GM12878 (cell line): ENCODE data around the gene PARD6A. TPM values are rescaled to one million over a fixed set of nuclear protein-coding genes. Genes with fewer than 3 reads are reported as not detected.

Experiments used
- BHLHE40 ChIP-seq, 2 experiments: fragments of 450-650 bp in 1 of 2; IDR thresholded peaks; 2 replicates each; pipeline ENCODE4 v1.6.1; 2011 to 2017; ENCODE audit warnings: low read depth in 2 of 2, borderline replicate concordance in 1 of 2, improper control_type of control experiment in 1 of 2, low read length in 1 of 2, mild to moderate bottlenecking in 1 of 2
- BMI1 ChIP-seq: fragments of 450-650 bp; IDR thresholded peaks from 2 replicates; pipeline ENCODE4 v1.6.1; 2016; ENCODE audit warnings: mild to moderate bottlenecking, moderate library complexity, borderline replicate concordance
- CHD2 ChIP-seq: IDR thresholded peaks from 2 replicates; pipeline ENCODE4 v1.6.1; 2011; ENCODE audit warnings: low read depth, low read length, improper control_type of control experiment, borderline replicate concordance
- EP300 ChIP-seq, 2 experiments: fragments of 150-350 bp in 1 of 2; IDR thresholded peaks; 2 replicates each; pipeline ENCODE4 v1.6.1; 2011 to 2012; ENCODE audit warnings: low read depth in 2 of 2, low read length in 2 of 2, borderline replicate concordance in 1 of 2, improper control_type of control experiment in 1 of 2, inconsistent platforms in 1 of 2; ENCODE audit not compliant: control insufficient read depth in 1 of 2
- FOXK2 ChIP-seq: fragments of 450-650 bp; IDR thresholded peaks from 2 replicates; pipeline ENCODE4 v1.6.1; 2017; ENCODE audit warnings: mild to moderate bottlenecking, moderate library complexity
- IKZF1 ChIP-seq: fragments of 450-650 bp; conservative IDR thresholded peaks from 2 replicates; pipeline ENCODE4 v1.6.1; 2017; ENCODE audit warnings: antibody characterized with exemption, mild to moderate bottlenecking
- KLF5 ChIP-seq: fragments of 450-650 bp; IDR thresholded peaks from 2 replicates; pipeline ENCODE4 v1.6.1; 2014; ENCODE audit warnings: mild to moderate bottlenecking; ENCODE audit not compliant: partially characterized antibody
- MTA3 ChIP-seq: IDR thresholded peaks from 2 replicates; pipeline ENCODE4 v1.6.1; 2012; ENCODE audit warnings: low read length, inconsistent platforms, borderline replicate concordance
- POLR2AphosphoS5 ChIP-seq: IDR thresholded peaks from 2 replicates; pipeline ENCODE4 v1.6.1; 2011; ENCODE audit warnings: mild to moderate bottlenecking, low read length, inconsistent platforms
- RBBP5 ChIP-seq: fragments of 200-600 bp; sonication (generic); conservative IDR thresholded peaks from 2 replicates; pipeline ENCODE4 v1.6.1; 2016
- RFX5 ChIP-seq: IDR thresholded peaks from 2 replicates; pipeline ENCODE4 v1.6.1; 2011; ENCODE audit warnings: low read depth, low read length, improper control_type of control experiment
- SIN3A ChIP-seq: IDR thresholded peaks from 2 replicates; pipeline ENCODE4 v1.6.1; 2012; ENCODE audit warnings: low read depth, low read length, improper control_type of control experiment
- STAT1 ChIP-seq: fragments of 450-650 bp; conservative IDR thresholded peaks from 2 replicates; pipeline ENCODE4 v1.6.1; 2014; ENCODE audit warnings: antibody characterized with exemption, mild to moderate bottlenecking
- ZBED1 ChIP-seq: IDR thresholded peaks from 2 replicates; pipeline ENCODE4 v1.6.1; 2016; ENCODE audit warnings: borderline replicate concordance
- polyA plus RNA-seq, 11 experiments: library from polyadenylated mRNA; depleted of rRNA in 4 of 11; unstranded in 6 of 11; stranded (reverse) in 5 of 11; fragments of >200 nt; fragmentation: Nextera tagmentation in 4 of 11; fragmentation: Illumina TruSeq in 1 of 11; extraction: Ambion mirVana in 4 of 11; extraction: Trizol in 1 of 11; gene quantifications; 1 replicate in 1 of 11; 2 replicates in 10 of 11; pipeline versions ENCODE4 v1.2.1 to v1.2.3, GENCODE V29; 2011 to 2016; ENCODE audit warnings: inconsistent platforms in 2 of 11, missing spikeins in 2 of 11, low read depth in 1 of 11
- total RNA-seq, 4 experiments: library from RNA; depleted of rRNA in 3 of 4; stranded (reverse); fragments of >200 nt in 3 of 4; fragmentation: Illumina TruSeq in 1 of 4; extraction: Trizol in 1 of 4; gene quantifications; 2 replicates each; pipeline versions ENCODE4 v1.2.1 to v1.2.3, GENCODE V29; 2013 to 2021
- TF ChIP-seq, protein P1 (sequence below): IDR thresholded peaks from 2 replicates; pipeline ENCODE4 v1.6.1; 2011; ENCODE audit warnings: low read depth, mild to moderate bottlenecking, low read length, moderate library complexity, borderline replicate concordance; ENCODE audit errors: extremely low read depth
- TF ChIP-seq, protein P2 (sequence below): fragments of 450-650 bp; formaldehyde crosslinking; IDR thresholded peaks from 2 replicates; pipeline ENCODE4 v1.4.0; 2022; ENCODE audit warnings: mild to moderate bottlenecking, moderate library complexity
- TF ChIP-seq, protein P3 (sequence below): fragments of 450-650 bp; IDR thresholded peaks from 2 replicates; pipeline ENCODE4 v1.6.1; 2018; ENCODE audit warnings: borderline replicate concordance, mild to moderate bottlenecking; ENCODE audit not compliant: partially characterized antibody
- TF ChIP-seq, protein P4 (sequence below): fragments of 450-650 bp; IDR thresholded peaks from 2 replicates; pipeline ENCODE4 v1.6.1; 2017; ENCODE audit warnings: low read depth, mild to moderate bottlenecking, moderate library complexity
- TF ChIP-seq, protein P5 (sequence below): fragments of 450-650 bp; IDR thresholded peaks from 2 replicates; pipeline ENCODE4 v1.6.1; 2017; ENCODE audit warnings: antibody characterized with exemption, mild to moderate bottlenecking, moderate library complexity

The PARD6A gene
- total and polyA plus RNA-seq, 10 of the 15 experiments (the other 5 are each of a cell fraction or from before 2014, with no cell fraction given) = 0.42 to 10.1 (median 4.4) TPM

DNA sequence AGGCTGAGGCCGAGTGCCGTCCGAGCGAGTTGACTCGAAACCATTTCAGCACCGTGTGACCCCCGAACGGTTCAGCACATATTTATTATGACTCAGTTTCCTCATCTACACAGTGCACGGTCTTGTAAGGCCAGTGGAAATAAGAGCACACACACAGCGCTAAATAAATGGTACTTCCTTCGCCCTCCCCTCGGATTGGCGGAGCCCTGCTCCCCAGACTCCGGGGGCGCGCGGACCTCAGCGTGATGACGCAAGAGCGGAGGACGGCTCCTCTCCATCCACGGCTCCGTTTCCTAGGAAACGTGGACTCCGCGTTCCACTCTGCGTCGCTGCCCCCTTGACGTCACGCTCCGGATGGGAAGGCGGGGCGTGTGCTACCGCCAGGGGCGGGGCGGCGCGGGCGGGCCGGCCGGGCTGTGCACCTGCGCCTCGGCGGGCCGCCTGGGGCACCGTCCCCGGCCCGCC, at the start of gene PARD6A (continued):
- TF ChIP-seq, protein P1, sequence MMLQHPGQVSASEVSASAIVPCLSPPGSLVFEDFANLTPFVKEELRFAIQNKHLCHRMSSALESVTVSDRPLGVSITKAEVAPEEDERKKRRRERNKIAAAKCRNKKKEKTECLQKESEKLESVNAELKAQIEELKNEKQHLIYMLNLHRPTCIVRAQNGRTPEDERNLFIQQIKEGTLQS = peak; percentile 28; the same call in 1 of the 2 replicates
- TF ChIP-seq BMI1 (peak; percentile 75; the same call in 1 of the 2 replicates), IKZF1 (no peak; the same call in 1 of the 2 replicates), ZBED1 (no peak), FOXK2 (peak; percentile 90), BHLHE40 (IDR thresholded peaks at IDR 0.05; ENCODE audit: borderline replicate concordance in 1 of 2, low read depth in 2 of 2, low read length in 1 of 2) (peak in 1 of 2 experiments; percentile 51; a peak in 1 of 4 replicates), CHD2 (peak; percentile 65; the same call in 1 of the 2 replicates), STAT1 (no peak), SIN3A (peak; percentile 59; the same call in 1 of the 2 replicates), RBBP5 (no peak), RFX5 (peak; percentile 51; the same call in 1 of the 2 replicates), POLR2AphosphoS5 (no peak; the same call in none of the 2 replicates), KLF5 (peak; percentile 41), MTA3 (no peak), EP300 (IDR thresholded peaks at IDR 0.05; ENCODE audit: borderline replicate concordance in 1 of 2, control insufficient read depth in 1 of 2, low read depth in 2 of 2, low read length in 2 of 2) (no peak)
- TF ChIP-seq, protein P2, sequence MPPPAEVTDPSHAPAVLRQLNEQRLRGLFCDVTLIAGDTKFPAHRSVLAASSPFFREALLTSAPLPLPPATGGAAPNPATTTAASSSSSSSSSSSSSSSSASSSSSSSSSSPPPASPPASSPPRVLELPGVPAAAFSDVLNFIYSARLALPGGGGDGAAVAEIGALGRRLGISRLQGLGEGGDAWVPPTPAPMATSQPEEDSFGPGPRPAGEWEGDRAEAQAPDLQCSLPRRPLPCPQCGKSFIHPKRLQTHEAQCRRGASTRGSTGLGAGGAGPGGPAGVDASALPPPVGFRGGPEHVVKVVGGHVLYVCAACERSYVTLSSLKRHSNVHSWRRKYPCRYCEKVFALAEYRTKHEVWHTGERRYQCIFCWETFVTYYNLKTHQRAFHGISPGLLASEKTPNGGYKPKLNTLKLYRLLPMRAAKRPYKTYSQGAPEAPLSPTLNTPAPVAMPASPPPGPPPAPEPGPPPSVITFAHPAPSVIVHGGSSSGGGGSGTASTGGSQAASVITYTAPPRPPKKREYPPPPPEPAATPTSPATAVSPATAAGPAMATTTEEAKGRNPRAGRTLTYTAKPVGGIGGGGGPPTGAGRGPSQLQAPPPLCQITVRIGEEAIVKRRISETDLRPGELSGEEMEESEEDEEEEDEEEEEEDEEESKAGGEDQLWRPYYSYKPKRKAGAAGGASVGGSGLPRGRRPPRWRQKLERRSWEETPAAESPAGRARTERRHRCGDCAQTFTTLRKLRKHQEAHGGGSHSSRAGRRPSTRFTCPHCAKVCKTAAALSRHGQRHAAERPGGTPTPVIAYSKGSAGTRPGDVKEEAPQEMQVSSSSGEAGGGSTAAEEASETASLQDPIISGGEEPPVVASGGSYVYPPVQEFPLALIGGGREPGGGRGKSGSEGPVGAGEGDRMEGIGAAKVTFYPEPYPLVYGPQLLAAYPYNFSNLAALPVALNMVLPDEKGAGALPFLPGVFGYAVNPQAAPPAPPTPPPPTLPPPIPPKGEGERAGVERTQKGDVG (CRISPR knock-in tag) = no peak
- TF ChIP-seq, protein P3, sequence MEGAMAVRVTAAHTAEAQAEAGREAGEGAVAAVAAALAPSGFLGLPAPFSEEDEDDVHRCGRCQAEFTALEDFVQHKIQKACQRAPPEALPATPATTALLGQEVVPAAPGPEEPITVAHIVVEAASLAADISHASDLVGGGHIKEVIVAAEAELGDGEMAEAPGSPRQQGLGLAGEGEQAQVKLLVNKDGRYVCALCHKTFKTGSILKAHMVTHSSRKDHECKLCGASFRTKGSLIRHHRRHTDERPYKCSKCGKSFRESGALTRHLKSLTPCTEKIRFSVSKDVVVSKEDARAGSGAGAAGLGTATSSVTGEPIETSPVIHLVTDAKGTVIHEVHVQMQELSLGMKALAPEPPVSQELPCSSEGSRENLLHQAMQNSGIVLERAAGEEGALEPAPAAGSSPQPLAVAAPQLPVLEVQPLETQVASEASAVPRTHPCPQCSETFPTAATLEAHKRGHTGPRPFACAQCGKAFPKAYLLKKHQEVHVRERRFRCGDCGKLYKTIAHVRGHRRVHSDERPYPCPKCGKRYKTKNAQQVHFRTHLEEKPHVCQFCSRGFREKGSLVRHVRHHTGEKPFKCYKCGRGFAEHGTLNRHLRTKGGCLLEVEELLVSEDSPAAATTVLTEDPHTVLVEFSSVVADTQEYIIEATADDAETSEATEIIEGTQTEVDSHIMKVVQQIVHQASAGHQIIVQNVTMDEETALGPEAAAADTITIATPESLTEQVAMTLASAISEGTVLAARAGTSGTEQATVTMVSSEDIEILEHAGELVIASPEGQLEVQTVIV = peak; percentile 1
- TF ChIP-seq, protein P4, sequence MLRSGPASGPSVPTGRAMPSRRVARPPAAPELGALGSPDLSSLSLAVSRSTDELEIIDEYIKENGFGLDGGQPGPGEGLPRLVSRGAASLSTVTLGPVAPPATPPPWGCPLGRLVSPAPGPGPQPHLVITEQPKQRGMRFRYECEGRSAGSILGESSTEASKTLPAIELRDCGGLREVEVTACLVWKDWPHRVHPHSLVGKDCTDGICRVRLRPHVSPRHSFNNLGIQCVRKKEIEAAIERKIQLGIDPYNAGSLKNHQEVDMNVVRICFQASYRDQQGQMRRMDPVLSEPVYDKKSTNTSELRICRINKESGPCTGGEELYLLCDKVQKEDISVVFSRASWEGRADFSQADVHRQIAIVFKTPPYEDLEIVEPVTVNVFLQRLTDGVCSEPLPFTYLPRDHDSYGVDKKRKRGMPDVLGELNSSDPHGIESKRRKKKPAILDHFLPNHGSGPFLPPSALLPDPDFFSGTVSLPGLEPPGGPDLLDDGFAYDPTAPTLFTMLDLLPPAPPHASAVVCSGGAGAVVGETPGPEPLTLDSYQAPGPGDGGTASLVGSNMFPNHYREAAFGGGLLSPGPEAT = peak; percentile 54; the same call in 1 of the 2 replicates
- TF ChIP-seq, protein P5, sequence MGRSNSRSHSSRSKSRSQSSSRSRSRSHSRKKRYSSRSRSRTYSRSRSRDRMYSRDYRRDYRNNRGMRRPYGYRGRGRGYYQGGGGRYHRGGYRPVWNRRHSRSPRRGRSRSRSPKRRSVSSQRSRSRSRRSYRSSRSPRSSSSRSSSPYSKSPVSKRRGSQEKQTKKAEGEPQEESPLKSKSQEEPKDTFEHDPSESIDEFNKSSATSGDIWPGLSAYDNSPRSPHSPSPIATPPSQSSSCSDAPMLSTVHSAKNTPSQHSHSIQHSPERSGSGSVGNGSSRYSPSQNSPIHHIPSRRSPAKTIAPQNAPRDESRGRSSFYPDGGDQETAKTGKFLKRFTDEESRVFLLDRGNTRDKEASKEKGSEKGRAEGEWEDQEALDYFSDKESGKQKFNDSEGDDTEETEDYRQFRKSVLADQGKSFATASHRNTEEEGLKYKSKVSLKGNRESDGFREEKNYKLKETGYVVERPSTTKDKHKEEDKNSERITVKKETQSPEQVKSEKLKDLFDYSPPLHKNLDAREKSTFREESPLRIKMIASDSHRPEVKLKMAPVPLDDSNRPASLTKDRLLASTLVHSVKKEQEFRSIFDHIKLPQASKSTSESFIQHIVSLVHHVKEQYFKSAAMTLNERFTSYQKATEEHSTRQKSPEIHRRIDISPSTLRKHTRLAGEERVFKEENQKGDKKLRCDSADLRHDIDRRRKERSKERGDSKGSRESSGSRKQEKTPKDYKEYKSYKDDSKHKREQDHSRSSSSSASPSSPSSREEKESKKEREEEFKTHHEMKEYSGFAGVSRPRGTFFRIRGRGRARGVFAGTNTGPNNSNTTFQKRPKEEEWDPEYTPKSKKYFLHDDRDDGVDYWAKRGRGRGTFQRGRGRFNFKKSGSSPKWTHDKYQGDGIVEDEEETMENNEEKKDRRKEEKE = peak; percentile 63; the same call in 1 of the 2 replicates
